GM23338 (cell line): ENCODE data around the gene AGBL4. TPM values are rescaled to one million over a fixed set of nuclear protein-coding genes. Genes with fewer than 3 reads are reported as not detected.

Experiments used
- ATAC-seq: fragments of 200-7000 bp; cut with Tn5 transposase; 3 replicates; pipeline ENCODE4 v1.9.1; 2020
- DNase-seq: peaks from one replicate; pipeline ENCODE4 v3.0.0-alpha.2; 2015; ENCODE audit warnings: low spot score
- H2AFZ ChIP-seq: fragments of 200-600 bp; sonication (generic); 2 replicates; pipeline ENCODE4 v1.8.0; 2016; ENCODE audit warnings: antibody characterized with exemption, mild to moderate bottlenecking, moderate library complexity
- H3F3A ChIP-seq: fragments of 200-600 bp; sonication (generic); replicated peaks from 2 replicates; pipeline ENCODE4 v1.8.0; 2017; ENCODE audit warnings: antibody characterized with exemption, mixed run types, low read depth
- H3K27ac ChIP-seq: fragments of 200-600 bp; sonication (generic); 2 replicates; pipeline ENCODE4 v1.6.1; 2016; ENCODE audit warnings: low read depth
- H3K27me3 ChIP-seq: fragments of 200-600 bp; sonication (generic); 2 replicates; pipeline ENCODE4 v1.8.0; 2016; ENCODE audit warnings: mild to moderate bottlenecking, mixed run types, moderate library complexity; ENCODE audit not compliant: insufficient read depth
- H3K36me3 ChIP-seq: fragments of 200-600 bp; sonication (generic); 2 replicates; pipeline ENCODE4 v1.8.0; 2016; ENCODE audit warnings: mild to moderate bottlenecking; ENCODE audit not compliant: insufficient read depth
- H3K4me1 ChIP-seq: fragments of 200-600 bp; sonication (generic); 2 replicates; pipeline ENCODE4 v1.8.0; 2016; ENCODE audit warnings: mild to moderate bottlenecking, moderate library complexity; ENCODE audit not compliant: insufficient read depth
- H3K4me2 ChIP-seq: fragments of 200-600 bp; sonication (generic); 2 replicates; pipeline ENCODE4 v1.7.1; 2017; ENCODE audit warnings: mixed run types
- H3K4me3 ChIP-seq: fragments of 200-600 bp; sonication (generic); 2 replicates; pipeline ENCODE4 v1.6.1; 2016; ENCODE audit warnings: mixed run types
- H3K79me2 ChIP-seq: fragments of 200-600 bp; sonication (generic); replicated peaks from 2 replicates; pipeline ENCODE4 v1.8.0; 2017; ENCODE audit warnings: mild to moderate bottlenecking; ENCODE audit not compliant: insufficient read depth
- H3K9me2 ChIP-seq: fragments of 200-600 bp; sonication (generic); 2 replicates; pipeline ENCODE4 v1.8.0; 2017; ENCODE audit not compliant: insufficient read depth
- H4K20me1 ChIP-seq: fragments of 200-600 bp; sonication (generic); replicated peaks from 2 replicates; pipeline ENCODE4 v1.8.0; 2017; ENCODE audit warnings: mild to moderate bottlenecking; ENCODE audit not compliant: insufficient read depth
- H3K27ac Mint-ChIP-seq: 2 replicates; pipeline ENCODE4 v1.8.0; 2020; ENCODE audit warnings: inconsistent platforms, mild to moderate bottlenecking, moderate library complexity, mixed read lengths
- H3K27me3 Mint-ChIP-seq: 3 replicates; pipeline ENCODE4 v1.8.0; 2022; ENCODE audit warnings: low read depth, mild to moderate bottlenecking, moderate library complexity, mixed read lengths, inconsistent platforms; ENCODE audit not compliant: insufficient read depth, poor library complexity
- H3K36me3 Mint-ChIP-seq: 3 replicates; pipeline ENCODE4 v1.8.0; 2021; ENCODE audit warnings: low read depth, mild to moderate bottlenecking, inconsistent platforms, moderate library complexity, mixed read lengths
- H3K4me1 Mint-ChIP-seq: 3 replicates; pipeline ENCODE4 v1.8.0; 2020; ENCODE audit warnings: mild to moderate bottlenecking, inconsistent platforms, mixed read lengths
- H3K4me3 Mint-ChIP-seq: 3 replicates; pipeline ENCODE4 v1.8.0; 2021; ENCODE audit warnings: moderate library complexity, mild to moderate bottlenecking, inconsistent platforms, mixed read lengths
- H3K9me3 Mint-ChIP-seq: 3 replicates; pipeline ENCODE4 v1.8.0; 2020; ENCODE audit warnings: moderate library complexity, mild to moderate bottlenecking, inconsistent platforms, mixed read lengths
- CREB1 ChIP-seq: fragments of 250-450 bp; sonication (Bioruptor Pico); IDR thresholded peaks from 2 replicates; pipeline ENCODE4 v1.5.0; 2020; ENCODE audit warnings: low read depth, mild to moderate bottlenecking, moderate library complexity
- EZH2 ChIP-seq: fragments of 200-600 bp; sonication (generic); IDR thresholded peaks from one replicate; pipeline ENCODE4 v1.8.0; 2017; ENCODE audit warnings: antibody characterized with exemption, mild to moderate bottlenecking, low read depth; ENCODE audit not compliant: unreplicated experiment
- EZH2phosphoT487 ChIP-seq: fragments of 200-600 bp; sonication (generic); IDR thresholded peaks from one replicate; pipeline ENCODE4 v1.8.1; 2018; ENCODE audit warnings: antibody characterized with exemption; ENCODE audit not compliant: unreplicated experiment
- JUNB ChIP-seq: IDR thresholded peaks from one replicate; pipeline ENCODE4 v1.6.1; 2016; ENCODE audit warnings: antibody characterized with exemption; ENCODE audit not compliant: unreplicated experiment
- STAT1 ChIP-seq: IDR thresholded peaks from one replicate; pipeline ENCODE4 v1.6.1; 2016; ENCODE audit warnings: antibody characterized with exemption; ENCODE audit not compliant: unreplicated experiment
- ZNF331 ChIP-seq: fragments of 250-450 bp; sonication (Bioruptor Pico); IDR thresholded peaks from 2 replicates; pipeline ENCODE4 v1.5.0; 2020; ENCODE audit warnings: low read depth, mild to moderate bottlenecking, moderate library complexity
- polyA plus RNA-seq: library from polyadenylated mRNA; unstranded; fragments of >200 nt; fragmentation: Nextera tagmentation; extraction: Ambion mirVana; gene quantifications from 2 replicates; pipeline ENCODE4 v1.2.1, GENCODE V29; 2016
- total RNA-seq: library from RNA; depleted of rRNA; stranded (reverse); fragments of >200 nt; shearing (Covaris generic); gene quantifications from 2 replicates; pipeline ENCODE4 v1.2.3, GENCODE V29; 2014
- TF ChIP-seq, protein P1 (sequence below): IDR thresholded peaks from 2 replicates; pipeline ENCODE4 v1.6.1; 2016; ENCODE audit warnings: antibody characterized with exemption
- TF ChIP-seq, protein P2 (sequence below), 2 experiments: fragments of 200-600 bp in 1 of 2; sonication (generic) in 1 of 2; conservative IDR thresholded peaks; 2 replicates each; pipeline versions ENCODE4 v1.5.1 to v1.6.1; 2016 to 2017; ENCODE audit warnings: antibody characterized with exemption in 2 of 2, low read depth in 2 of 2, mild to moderate bottlenecking in 2 of 2, moderate library complexity in 1 of 2
- TF ChIP-seq, protein P3 (sequence below): fragments of 250-450 bp; sonication (Bioruptor Pico); IDR thresholded peaks from 2 replicates; pipeline ENCODE4 v1.5.0; 2020; ENCODE audit warnings: mild to moderate bottlenecking, moderate library complexity

AGBL4 gene
- total and polyA plus RNA-seq, 2 experiments from 2014 or later, result 0.91 to 1.5 TPM

DNA sequence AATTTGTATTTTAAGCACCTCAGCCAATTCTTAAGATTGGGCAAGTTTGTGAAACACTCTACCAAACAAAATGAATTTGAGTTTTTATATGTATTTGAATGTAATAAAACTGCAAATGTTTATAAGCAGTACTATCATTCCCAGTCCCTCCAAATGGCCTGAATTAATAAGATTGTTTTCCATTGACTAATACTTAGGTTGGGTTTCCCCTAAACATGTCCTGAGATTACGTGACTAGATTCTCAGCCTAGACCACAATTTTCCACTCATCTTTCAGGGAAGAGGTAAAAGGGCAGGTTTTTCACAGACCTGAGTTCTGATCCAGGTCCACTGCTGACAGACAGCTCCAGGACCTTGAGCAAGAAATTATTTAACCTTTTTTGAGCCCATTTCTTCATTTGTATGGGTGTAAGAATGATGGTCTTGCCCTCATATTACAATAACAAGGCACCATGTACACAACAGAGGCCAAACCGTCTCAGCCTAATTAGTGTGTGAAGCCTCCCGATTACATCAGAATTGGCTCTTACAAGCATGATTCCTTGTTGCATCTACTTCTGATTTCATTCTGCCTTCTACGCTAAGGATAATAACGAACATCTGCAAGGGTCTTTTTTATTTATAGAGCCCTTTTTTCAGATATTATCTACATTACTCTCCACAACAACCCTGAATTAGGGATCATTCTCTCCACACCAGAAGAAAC, 1298.3 kb downstream of the AGBL4 start (continued):
- TF ChIP-seq, protein P1, sequence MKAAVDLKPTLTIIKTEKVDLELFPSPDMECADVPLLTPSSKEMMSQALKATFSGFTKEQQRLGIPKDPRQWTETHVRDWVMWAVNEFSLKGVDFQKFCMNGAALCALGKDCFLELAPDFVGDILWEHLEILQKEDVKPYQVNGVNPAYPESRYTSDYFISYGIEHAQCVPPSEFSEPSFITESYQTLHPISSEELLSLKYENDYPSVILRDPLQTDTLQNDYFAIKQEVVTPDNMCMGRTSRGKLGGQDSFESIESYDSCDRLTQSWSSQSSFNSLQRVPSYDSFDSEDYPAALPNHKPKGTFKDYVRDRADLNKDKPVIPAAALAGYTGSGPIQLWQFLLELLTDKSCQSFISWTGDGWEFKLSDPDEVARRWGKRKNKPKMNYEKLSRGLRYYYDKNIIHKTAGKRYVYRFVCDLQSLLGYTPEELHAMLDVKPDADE, result no peak
- TF ChIP-seq EZH2 (no peak), EZH2phosphoT487 (no peak), JUNB (no peak), CREB1 (no peak)
- TF ChIP-seq, protein P2, sequence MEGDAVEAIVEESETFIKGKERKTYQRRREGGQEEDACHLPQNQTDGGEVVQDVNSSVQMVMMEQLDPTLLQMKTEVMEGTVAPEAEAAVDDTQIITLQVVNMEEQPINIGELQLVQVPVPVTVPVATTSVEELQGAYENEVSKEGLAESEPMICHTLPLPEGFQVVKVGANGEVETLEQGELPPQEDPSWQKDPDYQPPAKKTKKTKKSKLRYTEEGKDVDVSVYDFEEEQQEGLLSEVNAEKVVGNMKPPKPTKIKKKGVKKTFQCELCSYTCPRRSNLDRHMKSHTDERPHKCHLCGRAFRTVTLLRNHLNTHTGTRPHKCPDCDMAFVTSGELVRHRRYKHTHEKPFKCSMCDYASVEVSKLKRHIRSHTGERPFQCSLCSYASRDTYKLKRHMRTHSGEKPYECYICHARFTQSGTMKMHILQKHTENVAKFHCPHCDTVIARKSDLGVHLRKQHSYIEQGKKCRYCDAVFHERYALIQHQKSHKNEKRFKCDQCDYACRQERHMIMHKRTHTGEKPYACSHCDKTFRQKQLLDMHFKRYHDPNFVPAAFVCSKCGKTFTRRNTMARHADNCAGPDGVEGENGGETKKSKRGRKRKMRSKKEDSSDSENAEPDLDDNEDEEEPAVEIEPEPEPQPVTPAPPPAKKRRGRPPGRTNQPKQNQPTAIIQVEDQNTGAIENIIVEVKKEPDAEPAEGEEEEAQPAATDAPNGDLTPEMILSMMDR (conservative IDR thresholded peaks at IDR 0.05; ENCODE audit: low read depth in 2 of 2), result no peak

DNA sequence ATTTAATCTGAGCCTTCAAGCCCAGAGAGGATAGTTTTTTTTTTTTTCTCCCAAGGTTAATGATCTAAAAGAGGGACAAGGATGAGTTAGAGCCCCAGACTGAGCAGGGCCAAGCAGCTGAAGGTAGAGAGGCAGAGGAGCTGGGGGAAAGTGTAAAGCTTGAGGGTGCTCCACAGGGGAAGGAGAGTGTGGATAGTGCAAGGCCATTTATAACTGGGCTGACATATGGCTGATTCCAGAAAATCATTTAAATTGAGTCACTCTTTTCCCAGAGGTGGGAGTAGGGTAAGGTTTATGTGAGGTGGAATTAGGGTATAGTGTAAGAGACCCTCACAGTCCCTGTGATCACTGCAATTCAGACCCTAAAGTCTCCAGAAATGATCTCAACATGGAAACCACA, 1302.8 kb downstream of the AGBL4 start:
- no peaks in the 10 kb centered on the region for H3K27me3 ChIP-seq
- H3K27ac ChIP-seq, result no peak overlapping the region
- no peak overlapping the region for H3K27ac Mint-ChIP-seq
- no peaks in the 10 kb centered on the region for H3K36me3 Mint-ChIP-seq
- no peak overlapping the region for H3K4me3 ChIP-seq
- 0 out of 2 replicates have a peak, but pooled peaks cover 4% of the 10 kb centered on the region for H3K9me2 ChIP-seq
- H4K20me1 ChIP-seq, result no peaks in the 10 kb centered on the region
- no peak overlapping the region for H3K4me2 ChIP-seq
- H3K9me3 Mint-ChIP-seq, result no peaks in the 10 kb centered on the region
- peaks cover 3% of the 10 kb centered on the region for H3K27me3 Mint-ChIP-seq
- H3F3A ChIP-seq, result no peaks in the 10 kb centered on the region
- H3K4me1 ChIP-seq, result no peaks in the 10 kb centered on the region
- no peak for DNase-seq
- no peaks in the 10 kb centered on the region for H3K79me2 ChIP-seq
- no peaks in the 10 kb centered on the region; the same call in 2 of the 3 replicates for H3K4me1 Mint-ChIP-seq
- H3K4me3 Mint-ChIP-seq, result no peak overlapping the region
- no peak for ATAC-seq
- no peaks in the 10 kb centered on the region for H3K36me3 ChIP-seq
- H2AFZ ChIP-seq, result no peak overlapping the region
- TF ChIP-seq, protein P1, result no peak
- TF ChIP-seq CREB1 (no peak), EZH2phosphoT487 (no peak), EZH2 (no peak), STAT1 (no peak), ZNF331 (CRISPR knock-in tag) (no peak), JUNB (no peak)
- TF ChIP-seq, protein P3, sequence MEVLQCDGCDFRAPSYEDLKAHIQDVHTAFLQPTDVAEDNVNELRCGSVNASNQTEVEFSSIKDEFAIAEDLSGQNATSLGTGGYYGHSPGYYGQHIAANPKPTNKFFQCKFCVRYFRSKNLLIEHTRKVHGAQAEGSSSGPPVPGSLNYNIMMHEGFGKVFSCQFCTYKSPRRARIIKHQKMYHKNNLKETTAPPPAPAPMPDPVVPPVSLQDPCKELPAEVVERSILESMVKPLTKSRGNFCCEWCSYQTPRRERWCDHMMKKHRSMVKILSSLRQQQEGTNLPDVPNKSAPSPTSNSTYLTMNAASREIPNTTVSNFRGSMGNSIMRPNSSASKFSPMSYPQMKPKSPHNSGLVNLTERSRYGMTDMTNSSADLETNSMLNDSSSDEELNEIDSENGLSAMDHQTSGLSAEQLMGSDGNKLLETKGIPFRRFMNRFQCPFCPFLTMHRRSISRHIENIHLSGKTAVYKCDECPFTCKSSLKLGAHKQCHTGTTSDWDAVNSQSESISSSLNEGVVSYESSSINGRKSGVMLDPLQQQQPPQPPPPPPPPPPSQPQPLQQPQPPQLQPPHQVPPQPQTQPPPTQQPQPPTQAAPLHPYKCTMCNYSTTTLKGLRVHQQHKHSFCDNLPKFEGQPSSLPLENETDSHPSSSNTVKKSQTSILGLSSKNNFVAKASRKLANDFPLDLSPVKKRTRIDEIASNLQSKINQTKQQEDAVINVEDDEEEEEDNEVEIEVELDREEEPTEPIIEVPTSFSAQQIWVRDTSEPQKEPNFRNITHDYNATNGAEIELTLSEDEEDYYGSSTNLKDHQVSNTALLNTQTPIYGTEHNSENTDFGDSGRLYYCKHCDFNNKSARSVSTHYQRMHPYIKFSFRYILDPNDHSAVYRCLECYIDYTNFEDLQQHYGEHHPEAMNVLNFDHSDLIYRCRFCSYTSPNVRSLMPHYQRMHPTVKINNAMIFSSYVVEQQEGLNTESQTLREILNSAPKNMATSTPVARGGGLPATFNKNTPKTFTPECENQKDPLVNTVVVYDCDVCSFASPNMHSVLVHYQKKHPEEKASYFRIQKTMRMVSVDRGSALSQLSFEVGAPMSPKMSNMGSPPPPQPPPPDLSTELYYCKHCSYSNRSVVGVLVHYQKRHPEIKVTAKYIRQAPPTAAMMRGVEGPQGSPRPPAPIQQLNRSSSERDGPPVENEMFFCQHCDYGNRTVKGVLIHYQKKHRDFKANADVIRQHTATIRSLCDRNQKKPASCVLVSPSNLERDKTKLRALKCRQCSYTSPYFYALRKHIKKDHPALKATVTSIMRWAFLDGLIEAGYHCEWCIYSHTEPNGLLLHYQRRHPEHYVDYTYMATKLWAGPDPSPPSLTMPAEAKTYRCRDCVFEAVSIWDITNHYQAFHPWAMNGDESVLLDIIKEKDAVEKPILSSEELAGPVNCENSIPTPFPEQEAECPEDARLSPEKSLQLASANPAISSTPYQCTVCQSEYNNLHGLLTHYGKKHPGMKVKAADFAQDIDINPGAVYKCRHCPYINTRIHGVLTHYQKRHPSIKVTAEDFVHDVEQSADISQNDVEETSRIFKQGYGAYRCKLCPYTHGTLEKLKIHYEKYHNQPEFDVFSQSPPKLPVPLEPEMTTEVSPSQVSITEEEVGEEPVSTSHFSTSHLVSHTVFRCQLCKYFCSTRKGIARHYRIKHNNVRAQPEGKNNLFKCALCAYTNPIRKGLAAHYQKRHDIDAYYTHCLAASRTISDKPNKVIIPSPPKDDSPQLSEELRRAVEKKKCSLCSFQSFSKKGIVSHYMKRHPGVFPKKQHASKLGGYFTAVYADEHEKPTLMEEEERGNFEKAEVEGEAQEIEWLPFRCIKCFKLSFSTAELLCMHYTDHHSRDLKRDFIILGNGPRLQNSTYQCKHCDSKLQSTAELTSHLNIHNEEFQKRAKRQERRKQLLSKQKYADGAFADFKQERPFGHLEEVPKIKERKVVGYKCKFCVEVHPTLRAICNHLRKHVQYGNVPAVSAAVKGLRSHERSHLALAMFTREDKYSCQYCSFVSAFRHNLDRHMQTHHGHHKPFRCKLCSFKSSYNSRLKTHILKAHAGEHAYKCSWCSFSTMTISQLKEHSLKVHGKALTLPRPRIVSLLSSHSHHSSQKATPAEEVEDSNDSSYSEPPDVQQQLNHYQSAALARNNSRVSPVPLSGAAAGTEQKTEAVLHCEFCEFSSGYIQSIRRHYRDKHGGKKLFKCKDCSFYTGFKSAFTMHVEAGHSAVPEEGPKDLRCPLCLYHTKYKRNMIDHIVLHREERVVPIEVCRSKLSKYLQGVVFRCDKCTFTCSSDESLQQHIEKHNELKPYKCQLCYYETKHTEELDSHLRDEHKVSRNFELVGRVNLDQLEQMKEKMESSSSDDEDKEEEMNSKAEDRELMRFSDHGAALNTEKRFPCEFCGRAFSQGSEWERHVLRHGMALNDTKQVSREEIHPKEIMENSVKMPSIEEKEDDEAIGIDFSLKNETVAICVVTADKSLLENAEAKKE (CRISPR knock-in tag), result no peak
- TF ChIP-seq, protein P2 (conservative IDR thresholded peaks at IDR 0.05; ENCODE audit: low read depth in 2 of 2), result no peak
